ENCODE results near the gene PNPT1. TPM values are rescaled to one million over a fixed set of nuclear protein-coding genes. Genes with fewer than 3 reads are reported as not detected.

PNPT1 gene
- total RNA-seq, 4 donors from 2014 or later: 11.6 to 21.4 (median 16.1) TPM

DNA sequence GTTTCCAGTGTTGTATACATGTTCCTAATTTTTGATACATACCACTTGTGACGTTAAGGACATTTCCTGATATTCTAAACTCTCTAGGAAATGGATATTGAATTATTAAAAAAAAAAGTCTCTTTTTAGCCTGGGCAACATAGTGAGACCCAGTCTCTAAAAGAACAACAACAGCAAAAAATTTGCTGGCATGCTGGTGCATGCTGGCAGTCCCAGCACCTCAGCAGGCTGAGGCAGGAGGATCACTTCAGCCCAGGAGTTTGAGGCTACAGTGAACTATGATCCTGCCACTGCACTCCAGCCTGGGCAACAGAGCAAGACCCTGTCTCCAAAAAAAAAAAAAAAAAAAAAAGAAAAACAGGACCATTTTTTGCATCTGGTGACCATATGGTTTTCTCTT lies 65.7 kb downstream of the PNPT1 start:
- TF ChIP-seq, protein P1, sequence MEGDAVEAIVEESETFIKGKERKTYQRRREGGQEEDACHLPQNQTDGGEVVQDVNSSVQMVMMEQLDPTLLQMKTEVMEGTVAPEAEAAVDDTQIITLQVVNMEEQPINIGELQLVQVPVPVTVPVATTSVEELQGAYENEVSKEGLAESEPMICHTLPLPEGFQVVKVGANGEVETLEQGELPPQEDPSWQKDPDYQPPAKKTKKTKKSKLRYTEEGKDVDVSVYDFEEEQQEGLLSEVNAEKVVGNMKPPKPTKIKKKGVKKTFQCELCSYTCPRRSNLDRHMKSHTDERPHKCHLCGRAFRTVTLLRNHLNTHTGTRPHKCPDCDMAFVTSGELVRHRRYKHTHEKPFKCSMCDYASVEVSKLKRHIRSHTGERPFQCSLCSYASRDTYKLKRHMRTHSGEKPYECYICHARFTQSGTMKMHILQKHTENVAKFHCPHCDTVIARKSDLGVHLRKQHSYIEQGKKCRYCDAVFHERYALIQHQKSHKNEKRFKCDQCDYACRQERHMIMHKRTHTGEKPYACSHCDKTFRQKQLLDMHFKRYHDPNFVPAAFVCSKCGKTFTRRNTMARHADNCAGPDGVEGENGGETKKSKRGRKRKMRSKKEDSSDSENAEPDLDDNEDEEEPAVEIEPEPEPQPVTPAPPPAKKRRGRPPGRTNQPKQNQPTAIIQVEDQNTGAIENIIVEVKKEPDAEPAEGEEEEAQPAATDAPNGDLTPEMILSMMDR (IDR thresholded peaks at IDR 0.05): no peak
- no peak for TF ChIP-seq EP300 (IDR thresholded peaks at IDR 0.05)
- no peak for TF ChIP-seq POLR2A (IDR thresholded peaks at IDR 0.05)
- WGBS, 2 donors: 93 to 94% methylated on average over 1 of the region's 1 CpG
- Histone ChIP-seq H3K4me3 (no peak overlapping the region), H3K36me3 (peaks cover 0 to 25% (median 0%) of the 10 kb centered on the region in 3 donors), H3K27me3 (no peaks in the 10 kb centered on the region), H3K9me3 (no peaks in the 10 kb centered on the region), H3K4me1 (peaks cover 0 to 8% (median 2%) of the 10 kb centered on the region in 4 donors), H3K27ac (no peak overlapping the region)
- no peak for DNase-seq (ENCODE audit: low spot score in 2 of 2)

GRCh38 chr2:55621802-55622201 lies 71.8 kb downstream of the PNPT1 start:
- H3K27me3 ChIP-seq: no peaks in the 10 kb centered on the region
- H3K4me1 ChIP-seq: peaks cover 0 to 45% (median 16%) of the 10 kb centered on the region in 4 donors
- H3K36me3 ChIP-seq: peaks cover 0 to 17% (median 0%) of the 10 kb centered on the region in 3 donors
- TF ChIP-seq, protein P1 (IDR thresholded peaks at IDR 0.05): no peak
- TF ChIP-seq EP300 (IDR thresholded peaks at IDR 0.05) (no peak), POLR2A (IDR thresholded peaks at IDR 0.05) (no peak)
- DNase-seq (ENCODE audit: low spot score in 2 of 2): no peak
- no peak overlapping the region for H3K4me3 ChIP-seq
- no peaks in the 10 kb centered on the region for H3K9me3 ChIP-seq
- H3K27ac ChIP-seq: no peak overlapping the region
- 80 to 90% methylated on average over 7 of the region's 7 CpGs for WGBS, 2 donors

GRCh38 chr2:55620123-55620779 lies 73.4 kb downstream of the PNPT1 start:
- Histone ChIP-seq H3K4me1 (peaks cover 0 to 56% (median 19%) of the 10 kb centered on the region in 4 donors), H3K4me3 (no peak overlapping the region), H3K27ac (no peak overlapping the region), H3K27me3 (no peaks in the 10 kb centered on the region), H3K9me3 (no peaks in the 10 kb centered on the region), H3K36me3 (peaks cover 0 to 14% (median 0%) of the 10 kb centered on the region in 3 donors)
- WGBS, 2 donors: 81 to 85% methylated on average over 3 of the region's 3 CpGs
- TF ChIP-seq, protein P1 (IDR thresholded peaks at IDR 0.05): no peak
- TF ChIP-seq EP300 (IDR thresholded peaks at IDR 0.05) (no peak), POLR2A (IDR thresholded peaks at IDR 0.05) (no peak)
- no peak for DNase-seq (ENCODE audit: low spot score in 2 of 2)

DNA sequence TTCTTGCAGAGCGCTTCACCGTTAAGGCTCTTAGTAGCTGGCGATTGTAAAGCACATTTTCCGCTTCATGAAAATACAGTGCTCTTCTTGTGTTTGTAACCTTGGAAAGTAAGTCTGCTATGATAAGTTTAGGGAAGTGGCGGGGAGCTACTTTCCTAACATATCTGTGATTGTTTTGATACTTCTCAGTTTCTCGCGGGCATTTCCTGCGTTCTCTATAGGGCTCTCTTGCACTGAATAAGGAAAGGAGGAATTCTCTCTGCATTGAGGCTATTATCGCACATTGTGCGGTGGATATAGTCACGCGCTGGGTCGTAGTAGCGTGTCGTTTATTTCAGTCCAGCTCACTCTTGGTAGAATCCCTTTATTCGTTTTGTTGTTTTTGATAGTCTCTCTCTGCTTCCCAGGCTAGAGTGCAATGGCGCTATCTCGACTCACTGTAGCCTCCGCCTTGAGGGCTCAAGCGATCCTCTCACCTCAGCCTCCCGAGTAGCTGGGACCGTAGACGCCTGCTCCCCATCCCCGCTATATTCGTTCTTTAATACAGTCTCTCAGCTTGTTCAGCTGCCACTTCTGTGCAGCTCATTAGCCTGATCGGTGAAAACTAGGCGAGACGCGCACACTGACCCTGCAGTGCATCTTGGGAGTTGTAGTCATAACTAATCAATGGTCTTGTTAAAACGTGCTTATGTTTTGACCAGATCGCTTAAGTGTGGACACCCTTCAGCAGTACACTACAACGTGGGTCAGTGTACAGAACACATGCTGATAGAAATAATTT lies 75.2 kb downstream of the PNPT1 start:
- peak overlapping the region; percentile 60 to 95 (median 91) for H3K27ac ChIP-seq
- peaks cover 0 to 26% (median 0%) of the 10 kb centered on the region in 3 donors for H3K36me3 ChIP-seq
- peak overlapping the region; percentile 83 to 89 (median 85) for H3K4me3 ChIP-seq
- H3K27me3 ChIP-seq: no peaks in the 10 kb centered on the region
- TF ChIP-seq, protein P1 (IDR thresholded peaks at IDR 0.05): no peak
- TF ChIP-seq EP300 (IDR thresholded peaks at IDR 0.05): peak in 1 of 2 donors; percentile 60
- WGBS, 2 donors: 0 to 1% methylated on average over 32 of the region's 32 CpGs
- DNase-seq (ENCODE audit: low spot score in 2 of 2): peak in 1 of 2 donors; percentile 61
- no peaks in the 10 kb centered on the region for H3K9me3 ChIP-seq
- H3K4me1 ChIP-seq: peaks cover 0 to 66% (median 21%) of the 10 kb centered on the region in 4 donors

DNA sequence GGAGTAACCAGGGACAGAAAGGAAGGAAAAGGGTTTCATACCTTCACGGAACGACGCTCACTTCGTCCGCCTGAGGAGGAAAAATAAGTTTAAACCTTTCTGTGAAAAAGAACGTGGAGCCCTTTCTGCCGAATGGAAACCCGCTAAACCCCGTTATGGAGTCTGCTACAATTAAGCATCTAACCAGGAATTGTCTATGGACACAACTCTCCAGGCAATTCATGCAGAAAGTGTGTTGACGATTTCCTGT lies 75.7 kb downstream of the PNPT1 start:
- no peak for DNase-seq (ENCODE audit: low spot score in 2 of 2)
- H3K9me3 ChIP-seq: no peaks in the 10 kb centered on the region
- H3K36me3 ChIP-seq: peaks cover 0 to 28% (median 0%) of the 10 kb centered on the region in 3 donors
- peaks cover 0 to 68% (median 21%) of the 10 kb centered on the region in 4 donors for H3K4me1 ChIP-seq
- no peaks in the 10 kb centered on the region for H3K27me3 ChIP-seq
- peak overlapping the region; percentile 60 to 95 (median 91) for H3K27ac ChIP-seq
- peak overlapping the region; percentile 83 to 89 (median 85) for H3K4me3 ChIP-seq
- TF ChIP-seq POLR2A (IDR thresholded peaks at IDR 0.05): no peak
- no peak for TF ChIP-seq EP300 (IDR thresholded peaks at IDR 0.05)
- TF ChIP-seq, protein P1 (IDR thresholded peaks at IDR 0.05): no peak
- WGBS, 2 donors: 0 to 1% methylated on average over 10 of the region's 10 CpGs
